NB4 (cell line): ENCODE measurements around the gene RHEX.
"Not testable (repeated sequence)": the region's sequence is repeated elsewhere in the genome, so short reads cannot be mapped to it uniquely, and the experiment has no call there.

Experiments used
- DNase-seq: peaks from one replicate; pipeline ENCODE4 v3.0.0; 2010; ENCODE audit warnings: low read depth
- H3K4me3 ChIP-seq: one replicate; pipeline ENCODE4 v1.5.1; 2011; ENCODE audit warnings: mild to moderate bottlenecking, low read depth, low read length, moderate library complexity
- MYC ChIP-seq: IDR thresholded peaks from 2 replicates; pipeline ENCODE4 v1.6.1; 2011; ENCODE audit warnings: low read depth, low read length
- POLR2A ChIP-seq: IDR thresholded peaks from 2 replicates; pipeline ENCODE4 v1.6.1; 2011; ENCODE audit warnings: mild to moderate bottlenecking; ENCODE audit not compliant: insufficient read length; ENCODE audit errors: extremely low read depth
- TF ChIP-seq, protein P1 (sequence below): IDR thresholded peaks from 2 replicates; pipeline ENCODE4 v1.6.1; 2011; ENCODE audit warnings: low read depth, low read length
- TF ChIP-seq, protein P2 (sequence below): IDR thresholded peaks from one replicate; pipeline ENCODE4 v1.5.1; 2012; ENCODE audit warnings: low read depth, low read length

The RHEX gene

DNA sequence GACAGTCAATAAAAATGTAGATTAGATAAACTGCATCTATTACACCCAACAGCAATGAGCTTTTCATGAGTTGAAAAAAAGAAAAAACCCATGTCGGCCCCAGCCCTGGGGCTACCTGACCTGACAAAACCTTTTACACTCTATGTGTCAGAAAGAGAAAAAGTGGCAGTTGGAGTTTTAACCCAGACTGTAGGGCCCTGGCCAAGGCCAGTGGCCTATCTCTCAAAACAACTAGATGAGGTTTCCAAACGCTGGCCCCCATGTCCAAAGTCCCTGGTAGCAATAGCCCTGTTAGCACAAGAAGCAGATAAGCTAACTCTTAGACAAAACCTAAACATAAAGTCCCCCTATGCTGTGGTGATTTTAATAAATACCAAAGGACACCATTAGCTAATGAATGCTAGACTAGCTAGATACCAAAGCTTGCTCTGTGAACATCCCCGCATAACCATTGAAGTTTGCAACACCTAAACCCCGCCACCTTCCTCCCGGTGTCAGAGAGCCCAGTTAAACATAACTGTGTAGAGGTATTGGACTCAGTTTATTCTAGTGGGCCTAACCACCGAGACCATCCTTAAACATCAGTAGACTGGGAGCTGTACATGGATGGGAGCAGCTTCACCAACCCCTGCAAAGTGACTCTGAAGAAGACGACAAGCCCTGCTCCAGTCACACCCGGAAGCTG is 2.8 kb downstream of the RHEX start:
- DNase-seq, H3K4me3 ChIP-seq: not testable (repeated sequence)

- DNase-seq, H3K4me3 ChIP-seq: not testable (repeated sequence)
Measured at GRCh38 chr1:206058289-206058926, 5.4 kb downstream of the RHEX start.

DNA sequence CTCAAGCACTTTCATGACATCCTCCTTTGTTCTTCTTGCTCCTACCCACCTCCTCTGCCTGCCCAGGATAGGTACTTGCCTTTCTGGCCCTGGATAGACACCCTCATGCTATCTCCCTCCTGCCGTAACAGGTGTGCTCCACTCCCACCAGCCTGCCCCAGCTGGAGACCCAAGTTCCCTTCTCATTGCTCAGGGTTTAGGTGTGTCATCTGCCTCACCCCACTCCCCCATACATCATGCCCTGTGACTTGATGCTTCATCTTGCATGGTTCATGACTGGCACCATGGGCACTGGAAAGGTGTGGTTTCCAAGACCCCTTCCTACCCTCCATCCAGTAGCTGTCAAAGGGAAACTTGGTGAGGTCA is 5.9 kb downstream of the RHEX start:
- DNase-seq: no peak
- TF ChIP-seq, protein P1, sequence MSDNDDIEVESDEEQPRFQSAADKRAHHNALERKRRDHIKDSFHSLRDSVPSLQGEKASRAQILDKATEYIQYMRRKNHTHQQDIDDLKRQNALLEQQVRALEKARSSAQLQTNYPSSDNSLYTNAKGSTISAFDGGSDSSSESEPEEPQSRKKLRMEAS: no peak
- TF ChIP-seq, protein P2, sequence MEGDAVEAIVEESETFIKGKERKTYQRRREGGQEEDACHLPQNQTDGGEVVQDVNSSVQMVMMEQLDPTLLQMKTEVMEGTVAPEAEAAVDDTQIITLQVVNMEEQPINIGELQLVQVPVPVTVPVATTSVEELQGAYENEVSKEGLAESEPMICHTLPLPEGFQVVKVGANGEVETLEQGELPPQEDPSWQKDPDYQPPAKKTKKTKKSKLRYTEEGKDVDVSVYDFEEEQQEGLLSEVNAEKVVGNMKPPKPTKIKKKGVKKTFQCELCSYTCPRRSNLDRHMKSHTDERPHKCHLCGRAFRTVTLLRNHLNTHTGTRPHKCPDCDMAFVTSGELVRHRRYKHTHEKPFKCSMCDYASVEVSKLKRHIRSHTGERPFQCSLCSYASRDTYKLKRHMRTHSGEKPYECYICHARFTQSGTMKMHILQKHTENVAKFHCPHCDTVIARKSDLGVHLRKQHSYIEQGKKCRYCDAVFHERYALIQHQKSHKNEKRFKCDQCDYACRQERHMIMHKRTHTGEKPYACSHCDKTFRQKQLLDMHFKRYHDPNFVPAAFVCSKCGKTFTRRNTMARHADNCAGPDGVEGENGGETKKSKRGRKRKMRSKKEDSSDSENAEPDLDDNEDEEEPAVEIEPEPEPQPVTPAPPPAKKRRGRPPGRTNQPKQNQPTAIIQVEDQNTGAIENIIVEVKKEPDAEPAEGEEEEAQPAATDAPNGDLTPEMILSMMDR: no peak
- TF ChIP-seq MYC (no peak), POLR2A (no peak)
- H3K4me3 ChIP-seq: no peak overlapping the region

DNA sequence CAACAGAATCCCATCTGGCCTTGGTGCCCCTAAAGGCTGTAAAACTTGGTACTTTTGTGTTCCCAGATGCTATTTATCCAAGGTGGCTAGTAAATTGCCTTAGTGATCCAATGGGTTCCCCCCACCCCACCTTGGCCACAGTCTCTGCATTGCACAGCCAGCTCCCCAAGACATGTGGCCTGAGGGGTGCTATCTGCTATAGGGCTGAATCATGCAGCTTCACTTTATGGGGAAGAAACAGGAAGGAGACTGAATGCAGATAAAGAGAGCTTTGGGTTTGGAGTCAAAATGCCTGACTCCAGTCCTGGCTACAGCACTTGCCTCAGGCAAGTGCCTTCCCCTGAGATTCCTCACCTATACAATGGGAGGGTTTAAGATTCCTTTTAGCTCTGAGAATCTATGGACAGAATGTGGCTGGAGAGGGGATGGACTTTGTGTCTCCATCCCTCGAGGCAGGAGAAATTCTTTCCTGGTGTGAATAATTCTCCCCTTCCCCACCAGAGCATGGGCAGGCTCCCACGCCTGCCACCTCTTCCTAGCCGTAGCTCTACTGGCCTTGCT is 6.5 kb downstream of the RHEX start:
- peak; percentile 62 for DNase-seq

DNA sequence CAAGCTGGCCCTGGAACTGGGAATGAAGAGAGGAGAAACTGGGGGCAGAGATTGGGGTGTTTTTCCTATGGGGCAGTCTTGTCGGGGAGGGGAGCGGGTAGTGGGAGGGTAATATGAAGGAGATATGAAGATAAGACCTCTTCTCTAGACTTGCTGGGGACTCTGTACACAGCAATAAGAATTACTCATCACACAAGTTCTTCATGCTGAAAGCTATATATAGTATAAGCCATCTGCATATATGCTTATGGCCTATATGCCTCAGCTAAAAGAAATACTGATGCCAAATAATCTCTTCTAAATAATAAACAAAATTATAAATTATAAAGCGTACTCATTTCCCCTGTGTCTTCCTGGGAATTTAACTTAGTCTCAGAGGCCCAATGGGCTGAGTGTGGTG is 7.9 kb downstream of the RHEX start:
- no peak for TF ChIP-seq MYC
- TF ChIP-seq, protein P1: no peak
- TF ChIP-seq, protein P2: no peak
- TF ChIP-seq POLR2A: no peak
- no peak for DNase-seq
- no peak overlapping the region for H3K4me3 ChIP-seq

More for the DNA sequence above, 6.5 kb downstream of the RHEX start:
- H3K4me3 ChIP-seq: no peak overlapping the region
- TF ChIP-seq MYC: peak; percentile 74
- no peak for TF ChIP-seq POLR2A
- TF ChIP-seq, protein P2: no peak
- TF ChIP-seq, protein P1: peak; percentile 71

GRCh38 chr1:206062464-206062863 is 9.5 kb downstream of the RHEX start:
- no peak overlapping the region for H3K4me3 ChIP-seq
- TF ChIP-seq, protein P2: no peak
- TF ChIP-seq POLR2A: no peak
- TF ChIP-seq, protein P1: 0 out of 2 replicates have a peak, but pooled peaks have one; percentile 22
- TF ChIP-seq MYC: no peak
- peak; percentile 71 for DNase-seq

DNA sequence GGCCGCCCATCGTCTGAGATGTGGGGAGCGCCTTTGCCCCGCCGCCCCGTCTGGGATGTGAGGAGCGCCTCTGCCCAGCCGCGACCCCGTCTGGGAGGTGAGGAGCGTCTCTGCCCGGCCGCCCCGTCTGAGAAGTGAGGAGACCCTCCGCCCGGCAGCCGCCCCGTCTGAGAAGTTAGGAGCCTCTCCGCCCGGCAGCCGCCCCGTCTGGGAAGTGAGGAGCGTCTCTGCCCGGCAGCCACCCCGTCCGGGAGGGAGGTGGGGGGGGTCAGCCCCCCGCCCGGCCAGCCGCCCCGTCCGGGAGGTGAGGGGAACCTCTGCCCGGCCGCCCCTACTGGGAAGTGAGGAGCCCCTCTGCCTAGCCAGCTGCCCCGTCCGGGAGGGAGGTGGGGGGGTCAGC is 11.0 kb downstream of the RHEX start:
- not testable (repeated sequence) for DNase-seq, H3K4me3 ChIP-seq

- not testable (repeated sequence) for DNase-seq, H3K4me3 ChIP-seq
Measured at GRCh38 chr1:206064501-206064900, 11.5 kb downstream of the RHEX start.
